K562 (cell line): ENCODE data around the gene PIK3CB. TPM values are rescaled to one million over a fixed set of nuclear protein-coding genes. Genes with fewer than 3 reads are reported as not detected.

Source experiments
- ATAC-seq: fragments of 200-7000 bp; cut with Tn5 transposase; 3 replicates; pipeline ENCODE4 v1.9.1; 2020; ENCODE audit warnings: moderate library complexity
- BruUV-seq: library from RNA; stranded (reverse); fragments of 400-500 nt; replicated peaks from 2 replicates; lab custom pipeline; 2021; lab: Mats Ljungman, UMichigan
- CTCF ChIA-PET: fragments of 300-600 bp; formaldehyde crosslinking; extraction: SDS; loops from one replicate; lab custom pipeline; 2021; ENCODE audit warnings: low intra/inter-chr PET ratio; lab: Yijun Ruan, JAX
- POLR2A ChIA-PET: fragments of 300-600, 350-650 bp; sonication (Branson Sonifier 250); formaldehyde crosslinking; extraction: SDS; loops from one replicate; lab custom pipeline; 2021; ENCODE audit warnings: antibody characterized with exemption, inconsistent platforms; lab: Yijun Ruan, JAX
- DNase-seq, 4 experiments: peaks; one replicate each; pipeline versions ENCODE4 v3.0.0 to v3.0.0-alpha.2; 2011 to 2018; ENCODE audit warnings: low spot score in 3 of 4, mixed read lengths in 3 of 4; ENCODE audit errors: extremely low read depth in 1 of 4
- FAIRE-seq: peaks from 2 replicates; lab custom pipeline; 2011; peaks lifted over from hg19 to GRCh38; lab: Jason Lieb, UNC
- H2AFZ ChIP-seq: 2 replicates; pipeline ENCODE4 v1.6.0; 2011; ENCODE audit warnings: low read depth, low read length, control low read depth, inconsistent platforms
- H3K27ac ChIP-seq: fragments of 200-600 bp; 3 replicates; pipeline ENCODE4 v1.8.0; 2011; ENCODE audit warnings: low read depth, mild to moderate bottlenecking, control low read depth, inconsistent platforms, low read length, moderate library complexity, mixed read lengths; ENCODE audit errors: extremely low read depth
- H3K27me3 ChIP-seq, 2 experiments: fragments of 300-600 bp in 1 of 2; 2 replicates in 1 of 2; 3 replicates in 1 of 2; pipeline versions ENCODE4 v1.6.0 to v1.8.0; 2011; ENCODE audit warnings: inconsistent platforms in 2 of 2, low read length in 2 of 2, mild to moderate bottlenecking in 1 of 2, mixed read lengths in 1 of 2, moderate library complexity in 1 of 2; ENCODE audit not compliant: control insufficient read depth in 2 of 2, insufficient read depth in 2 of 2
- H3K36me3 ChIP-seq: fragments of 300-600 bp; 3 replicates; pipeline ENCODE4 v1.8.0; 2011; ENCODE audit warnings: mild to moderate bottlenecking, low read length, inconsistent platforms; ENCODE audit not compliant: control insufficient read depth, insufficient read depth
- H3K4me1 ChIP-seq, 2 experiments: fragments of 200-600 bp in 1 of 2; replicated peaks in 1 of 2; 2 replicates in 1 of 2; 3 replicates in 1 of 2; pipeline versions ENCODE4 v1.5.1 to v1.8.0; 2011; ENCODE audit warnings: inconsistent platforms in 2 of 2, low read length in 2 of 2, mild to moderate bottlenecking in 1 of 2, mixed read lengths in 1 of 2, moderate library complexity in 1 of 2; ENCODE audit not compliant: control insufficient read depth in 2 of 2, insufficient read depth in 2 of 2
- H3K4me2 ChIP-seq: 2 replicates; pipeline ENCODE4 v1.6.1; 2011; ENCODE audit warnings: low read length, control low read depth, inconsistent platforms, mixed read lengths; ENCODE audit not compliant: insufficient read depth
- H3K4me3 ChIP-seq: fragments of 200-600 bp; sonication (generic), shearing (Covaris generic); 2 replicates; pipeline ENCODE4 v1.5.1; 2016; ENCODE audit warnings: control low read depth, inconsistent platforms
- H3K79me2 ChIP-seq: fragments of 200-600 bp; 3 replicates; pipeline ENCODE4 v1.8.0; 2011; ENCODE audit warnings: low read length, inconsistent platforms; ENCODE audit not compliant: control insufficient read depth, insufficient read depth
- H3K9ac ChIP-seq, 2 experiments: 2 replicates each; pipeline versions ENCODE4 v1.6.0 to v1.6.1; 2011; ENCODE audit warnings: low read depth in 2 of 2, low read length in 2 of 2, control low read depth in 1 of 2, inconsistent platforms in 1 of 2, mild to moderate bottlenecking in 1 of 2, mixed read lengths in 1 of 2; ENCODE audit not compliant: insufficient read depth in 1 of 2
- H3K9me1 ChIP-seq: one replicate; pipeline ENCODE4 v1.6.0; 2011; ENCODE audit warnings: inconsistent platforms, mild to moderate bottlenecking, low read length, moderate library complexity; ENCODE audit not compliant: control insufficient read depth, insufficient read depth
- H3K9me3 ChIP-seq: replicated peaks from 2 replicates; pipeline ENCODE4 v1.5.1; 2011; ENCODE audit warnings: low read depth, low read length, inconsistent platforms; ENCODE audit not compliant: control insufficient read depth, insufficient read depth
- H4K20me1 ChIP-seq: replicated peaks from 2 replicates; pipeline ENCODE4 v1.6.1; 2011; ENCODE audit warnings: low read length, inconsistent platforms, mixed read lengths; ENCODE audit not compliant: control insufficient read depth, insufficient read depth
- FOXM1 ChIP-seq, 2 experiments: fragments of 450-650 bp in 1 of 2; sonication (generic) in 1 of 2; formaldehyde crosslinking in 1 of 2; IDR thresholded peaks; 2 replicates each; pipeline versions ENCODE4 v1.6.1 to v1.9.0; 2017 to 2022; ENCODE audit warnings: low read depth in 2 of 2, mild to moderate bottlenecking in 2 of 2, missing genetic modification reagents in 1 of 2, moderate library complexity in 1 of 2
- MAZ ChIP-seq, 2 experiments: fragments of 450-650 bp in 1 of 2; sonication (generic) in 1 of 2; formaldehyde crosslinking; IDR thresholded peaks in 1 of 2; conservative IDR thresholded peaks in 1 of 2; 2 replicates each; pipeline versions ENCODE4 v1.4.0 to v1.5.0; 2020; ENCODE audit warnings: mild to moderate bottlenecking in 1 of 2, missing genetic modification reagents in 1 of 2
- NUFIP1 ChIP-seq: fragments of 450-650 bp; IDR thresholded peaks from 2 replicates; pipeline ENCODE4 v1.6.1; 2018; ENCODE audit not compliant: partially characterized antibody
- RAD51 ChIP-seq: fragments of 450-650 bp; IDR thresholded peaks from 2 replicates; pipeline ENCODE4 v1.7.1; 2016; ENCODE audit warnings: low read depth, mild to moderate bottlenecking, borderline replicate concordance
- SETDB1 ChIP-seq: IDR thresholded peaks from one replicate; pipeline ENCODE4 v1.6.1; 2012; ENCODE audit warnings: low read length, control low read depth, inconsistent platforms
- SRSF9 ChIP-seq: fragments of 200-400 bp; formaldehyde crosslinking; IDR thresholded peaks from 2 replicates; pipeline ENCODE4 v1.6.1; 2017; ENCODE audit warnings: low read depth, low read length, borderline replicate concordance
- TGIF2 ChIP-seq: sonication (generic); formaldehyde crosslinking; IDR thresholded peaks from 2 replicates; pipeline ENCODE4 v1.8.1; 2022; ENCODE audit warnings: mild to moderate bottlenecking, missing genetic modification reagents, moderate library complexity
- ZC3H11A ChIP-seq: IDR thresholded peaks from 2 replicates; pipeline ENCODE4 v1.6.1; 2012; ENCODE audit warnings: low read depth, low read length, improper control_type of control experiment
- ZKSCAN8 ChIP-seq: fragments of 200-800 bp; sonication (Bioruptor generic); IDR thresholded peaks from 2 replicates; pipeline ENCODE4 v1.6.1; 2016; ENCODE audit warnings: missing genetic modification characterization, missing compliant biosample characterization
- ZNF121 ChIP-seq: sonication (generic); formaldehyde crosslinking; conservative IDR thresholded peaks from 2 replicates; pipeline ENCODE4 v1.8.0; 2022; ENCODE audit warnings: missing genetic modification reagents
- WGBS: fragments of 100-300 bp; shearing (Covaris generic); methylation state at CpG from one replicate; pipeline ENCODE4 v1.1.6; 2016; ENCODE audit warnings: low coverage, mixed read lengths; ENCODE audit not compliant: insufficient coverage; ENCODE audit errors: missing lambda C conversion rate; 5-methylcytosine and 5-hydroxymethylcytosine counted together
- in situ Hi-C: fragments of 300-500 bp; cut with MboI; formaldehyde crosslinking; loops from 4 replicates; pipeline ENCODE4 v1.15.0; 2018; ENCODE audit warnings: inconsistent platforms, mixed read lengths
- intact Hi-C: fragments of 100-400 bp; cut with micrococcal nuclease; formaldehyde crosslinking; loops from 2 replicates; pipeline ENCODE4 v1.14.2; 2022
- polyA plus RNA-seq, 8 experiments: library from polyadenylated mRNA; depleted of rRNA in 4 of 8; stranded (reverse) in 5 of 8; unstranded in 3 of 8; fragments of >200 nt; fragmentation: Nextera tagmentation in 2 of 8; fragmentation: Illumina TruSeq in 1 of 8; extraction: Ambion mirVana in 2 of 8; extraction: Trizol in 1 of 8; gene quantifications; 2 replicates each; pipeline versions ENCODE4 v1.2.1 to v1.2.3, GENCODE V29; 2011 to 2014; ENCODE audit warnings: inconsistent platforms in 1 of 8, missing spikeins in 1 of 8
- total RNA-seq, 7 experiments: library from RNA; depleted of rRNA in 6 of 7; stranded (reverse); fragments of >200 nt in 6 of 7; fragmentation: Illumina TruSeq in 2 of 7; extraction: Trizol in 2 of 7; gene quantifications; 2 replicates each; pipeline versions ENCODE4 v1.2.1 to v1.2.3, GENCODE V29; 2011 to 2021; ENCODE audit warnings: low replicate concordance in 1 of 7
- TF ChIP-seq, protein P1 (sequence below): sonication (generic); formaldehyde crosslinking; IDR thresholded peaks from 2 replicates; pipeline ENCODE4 v1.8.1; 2023; ENCODE audit warnings: mild to moderate bottlenecking, missing genetic modification reagents, moderate library complexity

Gene PIK3CB
- total and polyA plus RNA-seq, 9 of the 15 experiments (the other 6 are each of a cell fraction or from before 2014, with no cell fraction given) = 15.3 to 62.6 (median 28.3) TPM

DNA sequence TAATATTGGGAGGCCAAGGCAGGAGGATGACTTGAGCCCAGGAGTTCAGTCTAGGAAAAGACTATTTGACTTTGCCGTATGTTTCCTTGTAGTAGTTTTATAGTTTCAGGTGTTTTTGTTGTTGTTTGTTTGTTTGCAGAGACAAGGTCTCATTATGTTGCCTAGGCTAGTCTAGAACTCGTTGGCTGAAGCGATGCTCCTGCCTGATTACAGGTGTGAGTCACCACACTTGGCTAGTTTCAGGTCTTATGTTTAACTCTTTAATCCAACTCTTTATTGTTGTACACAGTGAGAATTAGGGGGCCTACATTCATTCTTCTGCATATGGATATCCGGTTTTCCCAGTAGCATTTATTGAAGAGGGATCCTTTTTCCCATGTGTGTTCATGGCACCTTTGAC is 194.2 kb downstream of the PIK3CB start (continued):
- TF ChIP-seq MAZ (CRISPR knock-in tag; conservative IDR thresholded peaks at IDR 0.05 in 1 of 2, IDR thresholded peaks at IDR 0.05 in 1 of 2) (no peak), RAD51 (no peak), ZKSCAN8 (CRISPR knock-in tag) (no peak), SRSF9 (no peak), ZC3H11A (no peak)
- TF ChIP-seq, protein P1, sequence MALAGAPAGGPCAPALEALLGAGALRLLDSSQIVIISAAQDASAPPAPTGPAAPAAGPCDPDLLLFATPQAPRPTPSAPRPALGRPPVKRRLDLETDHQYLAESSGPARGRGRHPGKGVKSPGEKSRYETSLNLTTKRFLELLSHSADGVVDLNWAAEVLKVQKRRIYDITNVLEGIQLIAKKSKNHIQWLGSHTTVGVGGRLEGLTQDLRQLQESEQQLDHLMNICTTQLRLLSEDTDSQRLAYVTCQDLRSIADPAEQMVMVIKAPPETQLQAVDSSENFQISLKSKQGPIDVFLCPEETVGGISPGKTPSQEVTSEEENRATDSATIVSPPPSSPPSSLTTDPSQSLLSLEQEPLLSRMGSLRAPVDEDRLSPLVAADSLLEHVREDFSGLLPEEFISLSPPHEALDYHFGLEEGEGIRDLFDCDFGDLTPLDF = no peak

DNA sequence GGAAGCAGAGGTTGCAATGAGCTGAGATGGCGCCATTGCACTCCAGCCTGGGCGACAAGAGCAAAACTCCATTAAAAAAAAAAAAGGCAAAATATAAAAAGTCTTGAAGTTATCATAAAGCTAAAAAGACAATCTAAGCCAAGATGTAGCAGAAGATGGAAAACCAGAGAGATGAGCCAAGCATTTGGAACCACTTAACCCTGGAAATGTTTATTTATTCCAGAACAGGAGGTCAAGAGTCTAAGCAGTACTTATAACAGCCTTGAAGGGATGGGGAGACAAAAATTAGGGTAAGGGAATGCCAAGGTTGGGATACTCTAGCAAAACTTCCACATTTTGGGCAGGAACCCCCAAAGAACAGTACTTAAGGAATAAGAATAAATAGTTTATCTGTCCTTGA is 196.1 kb downstream of the PIK3CB start:
- no peak for FAIRE-seq
- Histone ChIP-seq H3K27ac (no peak overlapping the region), H3K4me3 (no peak overlapping the region), H3K79me2 (no peaks in the 10 kb centered on the region), H4K20me1 (no peaks in the 10 kb centered on the region), H3K9me1 (no peaks in the 10 kb centered on the region), H3K9me3 (peaks cover 6% of the 10 kb centered on the region; the same call in 1 of the 2 replicates), H3K4me1 (no peaks in the 10 kb centered on the region), H3K9ac (no peak overlapping the region), H3K4me2 (no peak overlapping the region), H3K27me3 (no peaks in the 10 kb centered on the region), H2AFZ (no peak overlapping the region)
- CTCF ChIA-PET = no interaction called here
- no peak for DNase-seq
- intact Hi-C loops = no loop called here
- WGBS = 29% methylated on average over 2 of the region's 2 CpGs
- no TSS peak for BruUV-seq
- no peak for ATAC-seq
- TF ChIP-seq ZNF121 (no peak), SETDB1 (no peak), NUFIP1 (no peak), TGIF2 (CRISPR knock-in tag) (no peak), FOXM1 (IDR thresholded peaks at IDR 0.05; ENCODE audit: low read depth) (no peak), FOXM1 (CRISPR knock-in tag; IDR thresholded peaks at IDR 0.05; ENCODE audit: low read depth) (no peak)
- TF ChIP-seq, all 486 proteins: peak for 0
- POLR2A ChIA-PET = no interaction called here
- in situ Hi-C loops = no loop called here
- H3K36me3 ChIP-seq = no peaks in the 10 kb centered on the region
